GM18505 (cell line): ENCODE measurements around the gene CD82.

ENCODE experiments used
- ATAC-seq: cut with Tn5 transposase; IDR thresholded peaks from one replicate; pipeline ENCODE4 v1.9.1; 2021; ENCODE audit not compliant: unreplicated experiment
- POLR2A ChIP-seq: IDR thresholded peaks from 4 replicates; pipeline ENCODE4 v1.6.1; 2011; ENCODE audit warnings: borderline replicate concordance; ENCODE audit not compliant: insufficient read depth, insufficient read length; ENCODE audit errors: extremely low read depth

Gene CD82

GRCh38 chr11:44561275-44561805 lies 4.1 kb upstream of the CD82 start:
- TF ChIP-seq POLR2A, result no peak
- ATAC-seq, result no peak

- ATAC-seq, result no peak
- no peak for TF ChIP-seq POLR2A
These were observed 3.3 kb upstream of the CD82 start for GRCh38 chr11:44561964-44562734.

- no peak for TF ChIP-seq POLR2A
These were observed 2.5 kb upstream of the CD82 start for GRCh38 chr11:44562845-44563460.

DNA sequence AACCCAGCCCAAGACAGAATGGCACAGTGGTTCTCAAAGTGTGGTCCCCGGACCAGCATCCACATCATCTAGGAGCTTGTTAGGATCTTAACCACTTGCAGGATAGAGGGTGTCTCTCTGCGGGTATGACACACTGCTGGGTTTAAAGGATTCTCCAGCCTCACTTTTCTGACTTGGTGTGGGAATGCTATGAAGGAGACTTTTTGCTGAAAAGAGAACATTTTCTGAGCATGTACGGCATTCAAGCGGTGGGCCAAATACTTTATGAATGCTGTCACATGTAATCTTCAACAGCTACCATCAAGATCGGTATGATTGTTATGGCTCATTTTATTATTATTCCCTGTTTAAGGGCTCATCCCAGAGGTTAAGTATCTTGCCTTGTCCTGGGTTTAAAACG lies 1.8 kb upstream of the CD82 start:
- no peak for TF ChIP-seq POLR2A
- no peak for ATAC-seq

More at GRCh38 chr11:44562845-44563460, 2.5 kb upstream of the CD82 start:
- ATAC-seq, result no peak

- TF ChIP-seq POLR2A, result no peak
- ATAC-seq, result no peak
These were observed 1.3 kb upstream of the CD82 start for GRCh38 chr11:44564166-44564565.

GRCh38 chr11:44564670-44565210 lies 723 bp upstream of the CD82 start:
- no peak for ATAC-seq
- TF ChIP-seq POLR2A, result no peak

DNA sequence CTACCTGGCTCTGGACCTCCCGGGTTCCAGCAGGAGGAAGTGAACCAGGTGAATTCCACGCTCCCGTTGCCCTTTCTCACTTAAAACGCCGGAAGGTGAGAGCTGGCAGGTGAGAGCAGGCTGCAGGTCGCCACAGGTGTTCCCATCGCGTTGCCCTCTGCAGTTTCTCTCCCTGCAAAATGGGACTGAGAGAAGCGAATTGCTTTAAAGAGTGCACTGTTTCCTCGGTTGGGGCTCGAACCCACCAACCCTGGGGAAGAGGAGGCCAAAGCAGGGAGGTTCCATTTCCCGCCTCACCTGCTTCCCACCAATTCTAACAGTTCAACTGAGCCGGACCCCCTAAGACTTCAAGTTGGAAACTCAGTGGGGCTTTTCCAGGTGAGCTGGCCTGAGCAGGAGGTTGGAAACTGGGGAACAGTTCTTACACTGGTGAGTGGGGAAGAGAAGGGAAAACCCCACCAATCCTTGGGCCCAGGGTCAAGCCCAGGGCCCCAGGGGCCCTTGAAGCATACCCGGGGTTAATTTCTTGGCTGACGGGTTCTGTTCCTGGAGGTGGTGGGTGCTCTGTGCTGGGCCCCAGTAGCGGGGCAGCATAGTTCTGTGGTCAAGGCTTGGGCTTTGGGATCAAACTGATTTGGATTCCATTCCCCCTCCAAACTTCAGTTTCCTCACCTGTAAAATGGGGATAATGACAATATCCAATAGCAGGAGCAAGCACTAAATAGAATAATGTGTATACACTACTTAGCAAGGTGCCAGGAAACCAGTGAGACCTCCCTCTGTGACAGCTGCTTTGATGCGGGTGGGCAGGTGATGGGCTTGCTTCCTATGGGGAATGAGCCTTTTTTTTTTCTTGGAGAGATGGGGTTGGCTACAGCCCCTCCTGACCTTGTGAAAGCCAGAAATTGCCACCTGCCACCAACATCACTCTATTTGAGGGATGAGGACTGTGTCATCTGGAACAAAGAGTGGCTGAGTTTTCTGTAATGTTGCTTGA lies 788 bp downstream of the CD82 start:
- ATAC-seq, result no peak
- TF ChIP-seq POLR2A, result no peak

DNA sequence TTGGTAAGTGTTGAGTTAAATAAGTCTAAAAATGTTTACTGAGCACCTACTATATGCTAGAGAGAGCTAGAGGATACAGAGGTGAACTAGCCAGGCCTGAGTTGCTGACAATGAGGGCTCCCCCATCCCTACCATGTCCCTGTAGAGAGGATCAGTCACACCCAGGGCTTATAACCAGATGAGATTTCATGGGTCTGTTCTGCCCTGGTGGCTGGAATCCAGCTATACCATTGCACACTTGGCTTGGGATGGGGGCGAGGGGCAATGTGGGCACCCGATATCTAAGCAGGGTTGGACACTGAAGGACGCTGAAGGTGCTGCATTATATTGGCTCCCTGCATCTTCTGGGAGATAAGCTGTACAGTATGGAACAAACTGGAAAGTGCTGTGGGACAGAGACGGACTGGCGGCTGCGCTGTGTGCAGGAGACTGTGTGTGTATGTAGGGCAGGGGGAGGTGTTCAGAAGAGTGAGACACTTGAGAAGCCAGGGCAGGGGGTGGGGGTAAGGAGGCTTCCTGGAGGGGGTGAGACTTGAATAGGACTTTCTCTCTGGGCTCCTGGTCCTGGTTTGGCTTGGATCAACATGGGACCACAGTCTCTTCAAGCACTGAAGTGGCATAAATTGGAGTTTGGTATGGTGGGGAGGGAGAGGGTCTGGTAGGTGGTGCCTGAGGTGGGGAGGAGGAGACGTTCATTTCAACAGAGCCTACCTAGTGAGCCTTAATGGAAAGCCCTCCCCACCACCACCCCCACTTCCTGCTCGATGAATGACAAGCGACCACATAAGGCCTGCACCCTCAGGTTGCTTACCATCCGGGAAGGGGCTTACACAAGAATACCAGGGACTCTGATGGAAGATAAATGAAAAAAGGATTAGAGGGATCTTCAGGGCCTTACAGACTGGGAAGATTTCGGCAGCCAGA lies 1.8 kb downstream of the CD82 start:
- no peak for TF ChIP-seq POLR2A
- ATAC-seq, result no peak

DNA sequence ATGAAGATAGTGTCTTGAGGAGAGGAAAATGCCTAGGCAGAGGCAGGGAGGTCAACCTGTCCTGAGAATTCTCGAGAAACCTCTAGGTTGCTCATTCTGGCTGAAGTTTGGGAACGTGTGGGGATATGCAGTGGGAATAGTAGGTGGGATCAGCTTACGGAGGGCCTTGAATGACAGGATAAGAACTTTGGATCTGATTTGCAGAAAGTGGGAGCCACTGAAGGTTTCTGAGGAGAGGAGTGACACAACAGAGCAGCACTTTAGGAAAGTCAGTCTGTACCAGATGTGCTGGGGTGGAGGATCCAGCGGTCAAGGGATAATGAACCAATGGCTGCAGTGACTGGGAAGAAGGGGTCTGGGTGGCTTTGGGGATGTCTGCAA lies 2.4 kb downstream of the CD82 start:
- TF ChIP-seq POLR2A, result no peak
- ATAC-seq, result no peak

DNA sequence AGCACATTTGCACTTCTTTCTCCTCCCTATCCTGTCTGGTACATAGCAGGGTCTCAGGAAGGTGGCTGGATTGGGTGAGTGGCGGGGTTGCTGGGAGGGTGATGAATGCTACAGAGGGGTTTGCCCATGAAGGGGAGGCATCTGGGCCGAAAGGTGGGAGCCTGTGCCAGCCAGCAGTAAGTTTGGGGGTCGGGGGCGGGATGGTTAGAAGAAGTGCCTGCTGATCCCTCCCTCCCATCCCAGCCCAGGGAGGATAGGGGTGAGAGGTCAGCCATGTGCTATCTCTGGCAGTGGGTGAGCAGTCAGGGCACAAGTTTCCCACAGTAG lies 2.8 kb downstream of the CD82 start:
- peak; percentile 40 for TF ChIP-seq POLR2A
- ATAC-seq, result no peak

GRCh38 chr11:44568658-44569473 lies 3.4 kb downstream of the CD82 start:
- ATAC-seq, result peak; percentile 45
- peak; percentile 60 for TF ChIP-seq POLR2A
